ENCODE measurements around the gene WASHC3. TPM values are rescaled to one million over a fixed set of nuclear protein-coding genes. Genes with fewer than 3 reads are reported as not detected.
A peak's percentile ranks its signal among the peaks of the same experiment; 100 is the strongest.

WASHC3 gene, protein sequence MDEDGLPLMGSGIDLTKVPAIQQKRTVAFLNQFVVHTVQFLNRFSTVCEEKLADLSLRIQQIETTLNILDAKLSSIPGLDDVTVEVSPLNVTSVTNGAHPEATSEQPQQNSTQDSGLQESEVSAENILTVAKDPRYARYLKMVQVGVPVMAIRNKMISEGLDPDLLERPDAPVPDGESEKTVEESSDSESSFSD
- 10 to 100 TPM; 24.8 to 50.0 (median 35.5) TPM for total RNA-seq
- polyA plus RNA-seq: 10 to 100 TPM; 35.6 to 72.8 TPM
- long read RNA-seq, donor 1, transcript WASHC3-201 (7 exons, 916 nt): major isoform, 14 of 20 reads
- long read RNA-seq, donor 1, partial matches to known transcripts: 1 of 20 reads
- long read RNA-seq, donor 1, other reads (novel, unspliced or antisense): 1 of 20 reads
- long read RNA-seq, donor 2, transcript WASHC3-201 (7 exons, 916 nt): major isoform, 33 of 41 reads
- long read RNA-seq, donor 2, partial matches to known transcripts: 0 of 41 reads
- long read RNA-seq, donor 2, other reads (novel, unspliced or antisense): 0 of 41 reads
- long read RNA-seq, donor 3, transcript WASHC3-201 (7 exons, 916 nt): major isoform, 19 of 34 reads
- long read RNA-seq, donor 3, partial matches to known transcripts: 2 of 34 reads
- long read RNA-seq, donor 3, other reads (novel, unspliced or antisense): 12 of 34 reads

DNA sequence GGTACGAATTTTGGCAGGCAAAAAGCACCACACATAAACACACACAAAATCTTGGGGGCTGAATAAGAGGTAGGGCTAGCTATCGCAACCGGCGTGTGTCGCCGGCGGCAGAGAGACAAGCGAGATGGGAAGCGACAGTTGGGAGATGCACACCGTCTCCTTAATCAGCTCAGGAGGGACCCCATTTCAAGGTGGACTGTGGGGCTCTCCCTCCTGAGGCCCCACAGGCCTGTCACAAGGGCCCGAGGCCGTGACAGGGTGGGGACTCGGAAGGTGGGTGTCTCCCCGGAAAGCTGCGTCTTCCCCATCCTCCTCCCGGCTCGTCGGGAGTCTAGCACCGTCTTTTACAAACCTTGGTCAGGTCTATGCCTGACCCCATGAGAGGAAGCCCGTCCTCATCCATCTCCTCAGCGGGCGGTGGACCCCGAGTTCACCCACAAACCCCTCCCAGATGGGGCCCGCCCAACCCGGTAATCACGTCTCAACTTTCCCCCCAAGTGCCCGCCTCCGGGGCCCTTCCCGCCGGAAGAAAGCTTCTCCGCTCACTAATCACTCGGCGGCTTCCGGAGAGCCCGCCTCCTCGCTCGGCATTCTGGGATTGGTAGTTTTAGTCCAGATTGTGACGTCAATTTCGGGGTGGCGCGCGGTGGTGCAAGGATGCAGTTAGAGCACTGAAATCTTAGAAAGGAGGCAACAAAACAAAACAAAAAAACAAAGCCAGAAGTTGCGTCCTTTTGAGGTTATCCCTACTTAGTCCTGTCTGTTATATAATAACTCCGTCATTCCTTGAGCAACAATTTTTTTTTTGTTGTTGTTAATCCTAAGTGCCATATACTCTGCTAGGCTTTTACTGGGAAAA lies at the start of gene WASHC3:
WASHC3 (minus strand) TSS at position 432 of the 859 bp plus-strand sequence; CDS start at position 403, 29 bp downstream.
- 1% methylated on average over 43 to 44 of the region's 44 CpGs for WGBS, 3 donors
- H3K36me3 ChIP-seq: no peaks in the 10 kb centered on the region
- intact Hi-C loops (cut with DNase I): no loop called here

DNA sequence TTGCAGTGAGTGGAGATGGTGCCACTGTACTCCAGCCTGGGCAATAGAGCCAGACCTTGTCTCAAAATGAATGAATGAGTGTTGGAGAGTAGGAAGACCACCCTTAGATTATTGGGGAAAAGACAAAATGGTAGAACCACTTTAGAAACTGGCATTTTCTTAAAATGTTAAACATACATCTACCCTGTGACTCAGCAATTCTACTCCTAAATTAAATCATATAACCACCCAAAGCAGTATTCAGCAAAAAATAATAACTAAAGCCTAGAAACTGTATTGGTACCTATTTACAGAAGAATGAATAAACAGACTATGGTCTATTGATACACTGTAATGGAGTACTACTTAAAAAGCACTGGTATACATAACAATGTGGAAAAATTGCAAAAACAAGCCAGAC lies 49.0 kb upstream of the WASHC3 start:
- no peaks in the 10 kb centered on the region for H3K36me3 ChIP-seq
- no peak overlapping the region for H3K27ac ChIP-seq
- TF ChIP-seq, protein P1, sequence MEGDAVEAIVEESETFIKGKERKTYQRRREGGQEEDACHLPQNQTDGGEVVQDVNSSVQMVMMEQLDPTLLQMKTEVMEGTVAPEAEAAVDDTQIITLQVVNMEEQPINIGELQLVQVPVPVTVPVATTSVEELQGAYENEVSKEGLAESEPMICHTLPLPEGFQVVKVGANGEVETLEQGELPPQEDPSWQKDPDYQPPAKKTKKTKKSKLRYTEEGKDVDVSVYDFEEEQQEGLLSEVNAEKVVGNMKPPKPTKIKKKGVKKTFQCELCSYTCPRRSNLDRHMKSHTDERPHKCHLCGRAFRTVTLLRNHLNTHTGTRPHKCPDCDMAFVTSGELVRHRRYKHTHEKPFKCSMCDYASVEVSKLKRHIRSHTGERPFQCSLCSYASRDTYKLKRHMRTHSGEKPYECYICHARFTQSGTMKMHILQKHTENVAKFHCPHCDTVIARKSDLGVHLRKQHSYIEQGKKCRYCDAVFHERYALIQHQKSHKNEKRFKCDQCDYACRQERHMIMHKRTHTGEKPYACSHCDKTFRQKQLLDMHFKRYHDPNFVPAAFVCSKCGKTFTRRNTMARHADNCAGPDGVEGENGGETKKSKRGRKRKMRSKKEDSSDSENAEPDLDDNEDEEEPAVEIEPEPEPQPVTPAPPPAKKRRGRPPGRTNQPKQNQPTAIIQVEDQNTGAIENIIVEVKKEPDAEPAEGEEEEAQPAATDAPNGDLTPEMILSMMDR (IDR thresholded peaks at IDR 0.05): no peak
- no peak for TF ChIP-seq EP300 (IDR thresholded peaks at IDR 0.05)
- TF ChIP-seq POLR2A (IDR thresholded peaks at IDR 0.05): no peak
- intact Hi-C loops (cut with DNase I): no loop called here
- H3K4me1 ChIP-seq (ENCODE audit: insufficient read depth): no peaks in the 10 kb centered on the region
- no peak overlapping the region for H3K4me3 ChIP-seq
- no peak for DNase-seq
- no peaks in the 10 kb centered on the region for H3K9me3 ChIP-seq
- H3K27me3 ChIP-seq: no peaks in the 10 kb centered on the region

More for the DNA sequence above, at the start of gene WASHC3:
- H3K9me3 ChIP-seq: no peaks in the 10 kb centered on the region
- peak within 1 kb of the TSS; percentile 46 to 81 for H3K27ac ChIP-seq
- H3K27me3 ChIP-seq: no peaks in the 10 kb centered on the region
- TF ChIP-seq POLR2A (IDR thresholded peaks at IDR 0.05) (peak; percentile 93), EP300 (IDR thresholded peaks at IDR 0.05) (no peak)
- TF ChIP-seq, protein P1 (IDR thresholded peaks at IDR 0.05): no peak
- peak; percentile 93 to 96 (median 95) for DNase-seq
- no peaks in the 10 kb centered on the region for H3K4me1 ChIP-seq (ENCODE audit: insufficient read depth)
- H3K4me3 ChIP-seq: peak within 1 kb of the TSS; percentile 78

DNA sequence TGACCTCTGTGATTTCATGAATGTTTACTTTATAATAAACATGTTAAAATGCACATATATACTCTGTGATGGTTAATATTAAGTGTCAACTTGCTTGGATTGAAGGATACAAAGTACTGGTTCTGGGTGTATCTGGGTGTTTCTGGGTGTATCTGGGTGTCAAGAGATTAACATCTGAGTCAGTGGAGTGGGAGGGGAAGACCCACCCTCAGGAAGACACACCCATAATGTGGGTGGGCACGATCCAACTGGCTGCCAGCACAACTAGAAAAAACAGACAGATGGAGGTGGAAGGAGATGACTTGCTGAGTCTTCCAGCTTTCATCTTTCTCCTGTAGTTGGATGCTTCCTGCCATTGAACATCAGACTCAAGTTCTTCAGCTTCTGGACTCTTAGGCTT lies 46.2 kb upstream of the WASHC3 start:
- WGBS, 3 donors: 92 to 100% (median 93%) methylated on average over 1 of the region's 1 CpG
- no peaks in the 10 kb centered on the region for H3K27me3 ChIP-seq
- H3K9me3 ChIP-seq: no peaks in the 10 kb centered on the region
- H3K36me3 ChIP-seq: no peaks in the 10 kb centered on the region
- no peak for DNase-seq
- intact Hi-C loops (cut with DNase I): no loop called here
- H3K4me3 ChIP-seq: no peak overlapping the region
- no peaks in the 10 kb centered on the region for H3K4me1 ChIP-seq (ENCODE audit: insufficient read depth)
- TF ChIP-seq, protein P1 (IDR thresholded peaks at IDR 0.05): no peak
- TF ChIP-seq POLR2A (IDR thresholded peaks at IDR 0.05): no peak
- TF ChIP-seq EP300 (IDR thresholded peaks at IDR 0.05): no peak
- no peak overlapping the region for H3K27ac ChIP-seq

DNA sequence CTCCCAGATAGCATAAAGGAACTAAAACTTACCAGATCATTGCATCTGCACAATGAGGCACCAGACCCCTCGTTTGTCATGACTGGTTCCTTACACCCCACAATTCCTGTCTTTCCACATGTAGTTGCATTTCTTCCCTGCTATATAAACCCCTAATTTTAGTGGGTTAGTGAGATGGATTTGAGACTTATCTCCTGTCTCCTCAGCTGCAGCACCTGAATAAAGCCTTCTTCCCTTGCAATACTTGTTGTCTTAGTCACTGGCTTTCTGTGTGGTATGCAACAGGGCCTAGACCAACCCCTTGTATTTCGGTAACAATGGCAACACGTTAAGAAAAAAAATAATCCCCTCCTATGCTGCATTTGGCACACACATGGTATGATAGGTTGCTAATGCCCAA lies 45.1 kb upstream of the WASHC3 start:
- H3K27me3 ChIP-seq: no peaks in the 10 kb centered on the region
- no peak overlapping the region for H3K27ac ChIP-seq
- intact Hi-C loops (cut with DNase I): no loop called here
- WGBS, 3 donors: 95 to 97% (median 96%) methylated on average over 3 of the region's 3 CpGs
- H3K4me1 ChIP-seq (ENCODE audit: insufficient read depth): no peaks in the 10 kb centered on the region
- TF ChIP-seq POLR2A (IDR thresholded peaks at IDR 0.05): no peak
- TF ChIP-seq, protein P1 (IDR thresholded peaks at IDR 0.05): no peak
- no peak for TF ChIP-seq EP300 (IDR thresholded peaks at IDR 0.05)
- H3K36me3 ChIP-seq: no peaks in the 10 kb centered on the region
- no peak overlapping the region for H3K4me3 ChIP-seq
- H3K9me3 ChIP-seq: no peaks in the 10 kb centered on the region
- no peak for DNase-seq
